WTC11 (cell line): Measurements from ENCODE around the gene EIF1B.

Source experiments
- CTCF ChIP-seq: fragments of 200-600 bp; IDR thresholded peaks from 2 replicates; pipeline ENCODE4 v1.8.0; 2022; ENCODE audit warnings: antibody characterized with exemption
- RELA ChIP-seq: sonication (generic); formaldehyde crosslinking; IDR thresholded peaks from 2 replicates; pipeline ENCODE4 v1.8.1; 2022; ENCODE audit warnings: missing genetic modification reagents, mild to moderate bottlenecking, borderline replicate concordance

GRCh38 chr3:40262331-40262730 lies 47.2 kb upstream of the EIF1B start:
- TF ChIP-seq CTCF (no peak), RELA (CRISPR knock-in tag) (no peak)
